GM18502 (cell line): Measurements from ENCODE around the gene KIF5B.
"Not testable (repeated sequence)": the region's sequence is repeated elsewhere in the genome, so short reads cannot be mapped to it uniquely, and the experiment has no call there.

Experiments
- ATAC-seq: cut with Tn5 transposase; IDR thresholded peaks from one replicate; pipeline ENCODE4 v1.9.1; 2021; ENCODE audit warnings: mild to moderate bottlenecking; ENCODE audit not compliant: unreplicated experiment, poor library complexity

Gene KIF5B

GRCh38 chr10:32028710-32029109 lies 27.5 kb downstream of the KIF5B start:
- ATAC-seq = no peak

GRCh38 chr10:32023264-32023663 lies 33.0 kb downstream of the KIF5B start:
- ATAC-seq = no peak

- ATAC-seq = no peak
These were observed 39.2 kb downstream of the KIF5B start for GRCh38 chr10:32017044-32017443.

- no peak for ATAC-seq
These were observed 40.8 kb downstream of the KIF5B start for GRCh38 chr10:32015386-32015785.

- no peak for ATAC-seq
These were observed 49.2 kb downstream of the KIF5B start for GRCh38 chr10:32007026-32007425.

GRCh38 chr10:32005050-32005449 lies 51.2 kb downstream of the KIF5B start:
- ATAC-seq = peak; percentile 74

- ATAC-seq = no peak
These were observed 52.0 kb downstream of the KIF5B start for GRCh38 chr10:32004161-32004591.

GRCh38 chr10:32002531-32002930 lies 53.7 kb downstream of the KIF5B start:
- ATAC-seq = no peak

GRCh38 chr10:32000937-32001336 lies 55.3 kb downstream of the KIF5B start:
- no peak for ATAC-seq

GRCh38 chr10:31999836-32000235 lies 56.4 kb downstream of the KIF5B start:
- no peak for ATAC-seq

- ATAC-seq = no peak
These were observed 57.1 kb downstream of the KIF5B start for GRCh38 chr10:31999070-31999660.

- no peak for ATAC-seq
These were observed 61.3 kb downstream of the KIF5B start for GRCh38 chr10:31994926-31995325.

- no peak for ATAC-seq
These were observed 65.3 kb downstream of the KIF5B start for GRCh38 chr10:31990937-31991336.

GRCh38 chr10:31987786-31988185 lies 68.4 kb downstream of the KIF5B start:
- ATAC-seq = not testable (repeated sequence)

GRCh38 chr10:31982111-31982510 lies 74.1 kb downstream of the KIF5B start:
- ATAC-seq = no peak

- ATAC-seq = no peak
These were observed 75.8 kb downstream of the KIF5B start for GRCh38 chr10:31980471-31980870.

- not testable (repeated sequence) for ATAC-seq
These were observed 77.2 kb downstream of the KIF5B start for GRCh38 chr10:31979071-31979470.

GRCh38 chr10:31978156-31978483 lies 78.1 kb downstream of the KIF5B start:
- no peak for ATAC-seq

GRCh38 chr10:31977440-31978155 lies 78.6 kb downstream of the KIF5B start:
- ATAC-seq = no peak

GRCh38 chr10:31975157-31975765 lies 81.0 kb downstream of the KIF5B start:
- ATAC-seq = no peak

- ATAC-seq = no peak
These were observed 81.6 kb downstream of the KIF5B start for GRCh38 chr10:31974434-31975124.
